GM12878 (cell line): ENCODE results near the gene ULK4. TPM values are rescaled to one million over a fixed set of nuclear protein-coding genes. Genes with fewer than 3 reads are reported as not detected.

Source experiments
- ATAC-seq: fragments of 200-7000 bp; cut with Tn5 transposase; 3 replicates; pipeline ENCODE4 v1.9.1; 2020; ENCODE audit warnings: mild to moderate bottlenecking, moderate library complexity
- BruUV-seq: library from RNA; stranded (reverse); fragments of 400-500 nt; replicated peaks from 2 replicates; lab custom pipeline; 2021; lab: Mats Ljungman, UMichigan
- CTCF ChIA-PET: fragments of 300-600 bp; sonication (Branson Sonifier 250); formaldehyde crosslinking; extraction: SDS; loops from one replicate; lab custom pipeline; 2021; ENCODE audit warnings: inconsistent platforms; lab: Yijun Ruan, JAX
- POLR2A ChIA-PET: fragments of 350-600 bp; formaldehyde crosslinking; extraction: SDS; loops from one replicate; lab custom pipeline; 2021; ENCODE audit warnings: inconsistent platforms; lab: Charles Lee
- RAD21 ChIA-PET: fragments of 300-600 bp; sonication (Branson Sonifier 250); formaldehyde crosslinking; loops from one replicate; lab custom pipeline; 2023; ENCODE audit warnings: antibody characterized with exemption; ENCODE audit not compliant: unreplicated experiment; lab: Charles Lee
- SMC1A ChIA-PET: fragments of 300-600 bp; sonication (Branson Sonifier 250); formaldehyde crosslinking; loops from one replicate; lab custom pipeline; 2023; ENCODE audit not compliant: unreplicated experiment, uncharacterized antibody; lab: Charles Lee
- DNase-seq: peaks from one replicate; pipeline ENCODE4 v3.0.0-alpha.2; 2011; ENCODE audit warnings: low read depth, low spot score
- FAIRE-seq: peaks from 3 replicates; lab custom pipeline; 2011; peaks lifted over from hg19 to GRCh38; lab: Jason Lieb, UNC
- H2AFZ ChIP-seq: 2 replicates; pipeline ENCODE4 v1.6.0; 2011; ENCODE audit warnings: low read depth, low read length, control low read depth; ENCODE audit not compliant: control insufficient read depth
- H3K27ac ChIP-seq: 2 replicates; pipeline ENCODE4 v1.5.1; 2011; ENCODE audit warnings: control low read depth; ENCODE audit not compliant: control insufficient read depth, insufficient read depth
- H3K27me3 ChIP-seq, 2 experiments: replicated peaks in 1 of 2; 2 replicates each; pipeline versions ENCODE4 v1.6.0 to v1.6.1; 2011; ENCODE audit warnings: low read length in 1 of 2; ENCODE audit not compliant: control insufficient read depth in 2 of 2, insufficient read depth in 2 of 2
- H3K36me3 ChIP-seq, 2 experiments: 2 replicates each; pipeline ENCODE4 v1.5.1; 2011; ENCODE audit warnings: low read length in 1 of 2; ENCODE audit not compliant: control insufficient read depth in 2 of 2, insufficient read depth in 2 of 2
- H3K4me1 ChIP-seq: 2 replicates; pipeline ENCODE4 v1.6.1; 2011; ENCODE audit warnings: mild to moderate bottlenecking, low read length, moderate library complexity, mixed read lengths; ENCODE audit not compliant: control insufficient read depth, insufficient read depth
- H3K4me2 ChIP-seq: 2 replicates; pipeline ENCODE4 v1.6.0; 2011; ENCODE audit warnings: control low read depth; ENCODE audit not compliant: control insufficient read depth, insufficient read depth
- H3K4me3 ChIP-seq: fragments of 200-600 bp; sonication (generic); 2 replicates; pipeline ENCODE4 v1.5.1; 2016
- H3K79me2 ChIP-seq: 2 replicates; pipeline ENCODE4 v1.6.0; 2011; ENCODE audit warnings: low read length; ENCODE audit not compliant: control insufficient read depth, insufficient read depth
- H3K9ac ChIP-seq: 2 replicates; pipeline ENCODE4 v1.8.0; 2011; ENCODE audit warnings: low read length, control low read depth, mixed read lengths; ENCODE audit not compliant: control insufficient read depth, insufficient read depth
- H3K9me3 ChIP-seq: replicated peaks from 3 replicates; pipeline ENCODE4 v1.5.1; 2011; ENCODE audit warnings: mild to moderate bottlenecking, low read length; ENCODE audit not compliant: control insufficient read depth, insufficient read depth
- H4K20me1 ChIP-seq: 2 replicates; pipeline ENCODE4 v1.6.0; 2011; ENCODE audit not compliant: control insufficient read depth, insufficient read depth
- CHD2 ChIP-seq: IDR thresholded peaks from 2 replicates; pipeline ENCODE4 v1.6.1; 2011; ENCODE audit warnings: low read depth, low read length, improper control_type of control experiment, borderline replicate concordance
- EED ChIP-seq: sonication (generic); IDR thresholded peaks from 2 replicates; pipeline ENCODE4 v1.6.1; 2016; ENCODE audit warnings: antibody characterized with exemption, low read depth
- FOXM1 ChIP-seq: IDR thresholded peaks from 2 replicates; pipeline ENCODE4 v1.6.1; 2012; ENCODE audit warnings: low read depth, mild to moderate bottlenecking, inconsistent platforms, low read length, moderate library complexity
- HDAC6 ChIP-seq: fragments of 200-600 bp; sonication (generic); IDR thresholded peaks from one replicate; pipeline ENCODE4 v1.8.0; 2017; ENCODE audit warnings: antibody characterized with exemption; ENCODE audit not compliant: unreplicated experiment
- MEF2B ChIP-seq: fragments of 450-650 bp; IDR thresholded peaks from 2 replicates; pipeline ENCODE4 v1.6.1; 2018; ENCODE audit warnings: mild to moderate bottlenecking, moderate library complexity; ENCODE audit not compliant: partially characterized antibody, poor library complexity, severe bottlenecking
- MTA3 ChIP-seq: IDR thresholded peaks from 2 replicates; pipeline ENCODE4 v1.6.1; 2012; ENCODE audit warnings: low read length, inconsistent platforms, borderline replicate concordance
- POLR2AphosphoS5 ChIP-seq: IDR thresholded peaks from 2 replicates; pipeline ENCODE4 v1.6.1; 2011; ENCODE audit warnings: mild to moderate bottlenecking, low read length, inconsistent platforms
- SP1 ChIP-seq: IDR thresholded peaks from one replicate; pipeline ENCODE4 v1.6.1; 2011; ENCODE audit warnings: low read depth, low read length
- SREBF2 ChIP-seq: IDR thresholded peaks from 2 replicates; pipeline ENCODE4 v1.6.1; 2012; ENCODE audit warnings: mild to moderate bottlenecking, low read length
- YBX1 ChIP-seq: fragments of 450-650 bp; IDR thresholded peaks from 2 replicates; pipeline ENCODE4 v1.6.1; 2016; ENCODE audit warnings: antibody characterized with exemption
- WGBS: methylation state at CpG from one replicate; pipeline ENCODE4 v1.1.6; 2016; ENCODE audit warnings: low lambda C conversion rate; ENCODE audit not compliant: insufficient replicate concordance, insufficient coverage; ENCODE audit errors: missing lambda C conversion rate; 5-methylcytosine and 5-hydroxymethylcytosine counted together
- in situ Hi-C: fragments of 300-500 bp; cut with MboI; formaldehyde crosslinking; loops from 9 replicates; pipeline ENCODE4 v1.14.3; 2018; ENCODE audit warnings: mixed read lengths
- intact Hi-C: fragments of 100-400 bp; cut with micrococcal nuclease; formaldehyde crosslinking; loops from one replicate; pipeline ENCODE4 v1.14.2; 2022; ENCODE audit not compliant: unreplicated experiment
- polyA plus RNA-seq, 11 experiments: library from polyadenylated mRNA; depleted of rRNA in 4 of 11; unstranded in 6 of 11; stranded (reverse) in 5 of 11; fragments of >200 nt; fragmentation: Nextera tagmentation in 4 of 11; fragmentation: Illumina TruSeq in 1 of 11; extraction: Ambion mirVana in 4 of 11; extraction: Trizol in 1 of 11; gene quantifications; 1 replicate in 1 of 11; 2 replicates in 10 of 11; pipeline versions ENCODE4 v1.2.1 to v1.2.3, GENCODE V29; 2011 to 2016; ENCODE audit warnings: inconsistent platforms in 2 of 11, missing spikeins in 2 of 11, low read depth in 1 of 11
- total RNA-seq, 4 experiments: library from RNA; depleted of rRNA in 3 of 4; stranded (reverse); fragments of >200 nt in 3 of 4; fragmentation: Illumina TruSeq in 1 of 4; extraction: Trizol in 1 of 4; gene quantifications; 2 replicates each; pipeline versions ENCODE4 v1.2.1 to v1.2.3, GENCODE V29; 2013 to 2021
- TF ChIP-seq, protein P1 (sequence below): fragments of 450-650 bp; formaldehyde crosslinking; IDR thresholded peaks from 2 replicates; pipeline ENCODE4 v1.5.0; 2022; ENCODE audit warnings: mild to moderate bottlenecking, missing genetic modification characterization
- TF ChIP-seq, protein P2 (sequence below): IDR thresholded peaks from 2 replicates; pipeline ENCODE4 v1.6.1; 2011; ENCODE audit warnings: low read depth, low read length, improper control_type of control experiment, borderline replicate concordance

ULK4 gene
- total and polyA plus RNA-seq, 10 of the 15 experiments (the other 5 are each of a cell fraction or from before 2014, with no cell fraction given), result 3.5 to 7.6 (median 6.3) TPM

DNA sequence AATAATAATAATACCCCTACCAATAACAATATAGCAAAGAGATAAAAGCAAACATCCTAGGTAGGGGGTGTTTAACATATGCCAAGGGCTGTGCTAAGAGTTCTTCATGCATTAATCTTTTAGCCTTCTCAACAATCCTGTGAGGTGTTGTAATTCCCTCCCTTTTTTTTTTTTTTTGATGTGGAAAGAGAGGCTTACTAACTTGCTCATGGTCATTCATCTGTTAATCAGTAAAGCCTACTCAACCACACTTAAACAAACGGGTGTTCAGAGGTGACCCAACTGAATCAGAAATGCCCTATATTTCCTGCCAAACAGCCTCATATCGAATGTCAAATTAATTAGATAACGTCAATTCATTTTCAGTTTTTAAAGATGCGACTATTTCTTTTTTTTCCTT lies 530.5 kb downstream of the ULK4 start:
- no peak for ATAC-seq
- RAD21 ChIA-PET, result no interaction called here
- H3K9ac ChIP-seq, result no peak overlapping the region
- no peak overlapping the region for H2AFZ ChIP-seq
- H4K20me1 ChIP-seq, result no peaks in the 10 kb centered on the region
- no peaks in the 10 kb centered on the region for H3K9me3 ChIP-seq
- no peaks in the 10 kb centered on the region for H3K36me3 ChIP-seq
- no peaks in the 10 kb centered on the region for H3K79me2 ChIP-seq
- FAIRE-seq, result no peak
- SMC1A ChIA-PET, result no interaction called here
- no peak overlapping the region for H3K4me3 ChIP-seq
- 64% methylated on average over 4 of the region's 4 CpGs for WGBS
- no peak for TF ChIP-seq YBX1
- TF ChIP-seq CHD2, result no peak
- TF ChIP-seq EED, result no peak
- TF ChIP-seq MTA3, result no peak
- no peak for TF ChIP-seq HDAC6
- TF ChIP-seq, protein P1, sequence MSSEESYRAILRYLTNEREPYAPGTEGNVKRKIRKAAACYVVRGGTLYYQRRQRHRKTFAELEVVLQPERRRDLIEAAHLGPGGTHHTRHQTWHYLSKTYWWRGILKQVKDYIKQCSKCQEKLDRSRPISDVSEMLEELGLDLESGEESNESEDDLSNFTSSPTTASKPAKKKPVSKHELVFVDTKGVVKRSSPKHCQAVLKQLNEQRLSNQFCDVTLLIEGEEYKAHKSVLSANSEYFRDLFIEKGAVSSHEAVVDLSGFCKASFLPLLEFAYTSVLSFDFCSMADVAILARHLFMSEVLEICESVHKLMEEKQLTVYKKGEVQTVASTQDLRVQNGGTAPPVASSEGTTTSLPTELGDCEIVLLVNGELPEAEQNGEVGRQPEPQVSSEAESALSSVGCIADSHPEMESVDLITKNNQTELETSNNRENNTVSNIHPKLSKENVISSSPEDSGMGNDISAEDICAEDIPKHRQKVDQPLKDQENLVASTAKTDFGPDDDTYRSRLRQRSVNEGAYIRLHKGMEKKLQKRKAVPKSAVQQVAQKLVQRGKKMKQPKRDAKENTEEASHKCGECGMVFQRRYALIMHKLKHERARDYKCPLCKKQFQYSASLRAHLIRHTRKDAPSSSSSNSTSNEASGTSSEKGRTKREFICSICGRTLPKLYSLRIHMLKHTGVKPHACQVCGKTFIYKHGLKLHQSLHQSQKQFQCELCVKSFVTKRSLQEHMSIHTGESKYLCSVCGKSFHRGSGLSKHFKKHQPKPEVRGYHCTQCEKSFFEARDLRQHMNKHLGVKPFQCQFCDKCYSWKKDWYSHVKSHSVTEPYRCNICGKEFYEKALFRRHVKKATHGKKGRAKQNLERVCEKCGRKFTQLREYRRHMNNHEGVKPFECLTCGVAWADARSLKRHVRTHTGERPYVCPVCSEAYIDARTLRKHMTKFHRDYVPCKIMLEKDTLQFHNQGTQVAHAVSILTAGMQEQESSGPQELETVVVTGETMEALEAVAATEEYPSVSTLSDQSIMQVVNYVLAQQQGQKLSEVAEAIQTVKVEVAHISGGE (CRISPR knock-in tag), result no peak
- no peak for TF ChIP-seq SP1
- no peak for TF ChIP-seq SREBF2
- TF ChIP-seq FOXM1, result no peak
- TF ChIP-seq POLR2AphosphoS5, result no peak
- no peak for TF ChIP-seq MEF2B
- TF ChIP-seq, protein P2, sequence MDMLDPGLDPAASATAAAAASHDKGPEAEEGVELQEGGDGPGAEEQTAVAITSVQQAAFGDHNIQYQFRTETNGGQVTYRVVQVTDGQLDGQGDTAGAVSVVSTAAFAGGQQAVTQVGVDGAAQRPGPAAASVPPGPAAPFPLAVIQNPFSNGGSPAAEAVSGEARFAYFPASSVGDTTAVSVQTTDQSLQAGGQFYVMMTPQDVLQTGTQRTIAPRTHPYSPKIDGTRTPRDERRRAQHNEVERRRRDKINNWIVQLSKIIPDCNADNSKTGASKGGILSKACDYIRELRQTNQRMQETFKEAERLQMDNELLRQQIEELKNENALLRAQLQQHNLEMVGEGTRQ, result no peak
- TF ChIP-seq, all 136 proteins: peak for 0
- Histone ChIP-seq H3K4me2 (no peak overlapping the region), H3K27me3 (no peaks in the 10 kb centered on the region), H3K4me1 (no peaks in the 10 kb centered on the region), H3K27ac (no peak overlapping the region)
- POLR2A ChIA-PET, result no interaction called here
- BruUV-seq, result no TSS peak
- DNase-seq, result no peak
- in situ Hi-C loops, result no loop called here
- CTCF ChIA-PET, result no interaction called here
- intact Hi-C loops, result no loop called here
